RPMI7951 (cell line): Measurements from ENCODE around the gene TFEB. TPM values are rescaled to one million over a fixed set of nuclear protein-coding genes. Genes with fewer than 3 reads are reported as not detected.

Source experiments
- DNase-seq: peaks from one replicate; pipeline ENCODE4 v3.0.0-alpha.2; 2012; ENCODE audit warnings: low read depth
- total RNA-seq: library from RNA; depleted of rRNA; stranded (reverse); fragments of >200 nt; shearing (Covaris generic); gene quantifications from 2 replicates; pipeline ENCODE4 v1.2.3, GENCODE V29; 2014

The TFEB gene
- total RNA-seq, 1 experiment from 2014 or later: 11.8 TPM

DNA sequence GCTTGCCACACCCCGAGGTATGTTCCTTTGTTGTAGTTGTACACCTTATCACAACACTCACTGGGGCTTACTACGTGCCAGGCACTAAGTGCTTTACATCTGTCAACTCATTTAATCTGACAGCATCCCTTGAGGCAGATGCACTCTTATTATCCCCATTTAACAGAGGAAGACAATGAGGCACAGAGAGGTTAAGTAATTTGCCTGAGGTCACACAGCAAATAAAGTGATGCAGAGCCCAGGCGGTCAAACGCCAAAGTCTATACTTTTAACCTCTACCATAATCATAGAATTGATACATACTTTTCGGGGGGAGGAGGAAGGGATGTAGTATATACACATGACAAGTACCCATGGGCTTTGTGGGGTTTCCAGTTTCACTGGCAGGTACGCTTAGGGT lies 59.4 kb downstream of the TFEB start:
- DNase-seq: no peak

DNA sequence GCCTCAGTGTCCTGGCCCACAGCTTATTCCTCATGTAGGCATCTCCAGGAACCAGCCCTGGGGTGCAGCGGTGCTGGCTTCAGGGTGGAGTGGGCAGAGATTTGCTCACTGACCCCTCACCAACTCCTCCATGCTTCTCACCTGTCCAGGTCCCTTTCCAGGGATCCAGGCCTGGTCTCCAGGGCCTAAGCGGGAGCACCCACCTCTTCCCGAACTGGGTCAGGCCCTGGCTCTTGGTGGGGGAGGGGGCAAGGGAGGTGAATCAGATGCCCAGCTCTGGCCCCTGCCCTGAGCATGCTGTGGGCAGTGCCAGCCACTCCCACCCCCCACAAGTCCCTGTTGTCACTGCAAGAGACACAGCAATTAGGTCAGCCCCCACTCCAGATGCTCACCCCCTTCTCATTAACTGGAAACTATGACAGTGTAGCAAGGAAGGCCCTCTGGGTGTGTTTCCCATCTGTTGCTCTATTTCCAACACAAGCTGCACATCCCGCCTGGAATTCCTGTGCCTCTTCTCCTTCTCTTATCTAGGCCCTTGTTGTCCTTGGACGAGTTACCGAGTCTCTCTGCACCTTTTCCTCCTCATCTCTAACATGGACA lies 60.1 kb downstream of the TFEB start:
- no peak for DNase-seq

DNA sequence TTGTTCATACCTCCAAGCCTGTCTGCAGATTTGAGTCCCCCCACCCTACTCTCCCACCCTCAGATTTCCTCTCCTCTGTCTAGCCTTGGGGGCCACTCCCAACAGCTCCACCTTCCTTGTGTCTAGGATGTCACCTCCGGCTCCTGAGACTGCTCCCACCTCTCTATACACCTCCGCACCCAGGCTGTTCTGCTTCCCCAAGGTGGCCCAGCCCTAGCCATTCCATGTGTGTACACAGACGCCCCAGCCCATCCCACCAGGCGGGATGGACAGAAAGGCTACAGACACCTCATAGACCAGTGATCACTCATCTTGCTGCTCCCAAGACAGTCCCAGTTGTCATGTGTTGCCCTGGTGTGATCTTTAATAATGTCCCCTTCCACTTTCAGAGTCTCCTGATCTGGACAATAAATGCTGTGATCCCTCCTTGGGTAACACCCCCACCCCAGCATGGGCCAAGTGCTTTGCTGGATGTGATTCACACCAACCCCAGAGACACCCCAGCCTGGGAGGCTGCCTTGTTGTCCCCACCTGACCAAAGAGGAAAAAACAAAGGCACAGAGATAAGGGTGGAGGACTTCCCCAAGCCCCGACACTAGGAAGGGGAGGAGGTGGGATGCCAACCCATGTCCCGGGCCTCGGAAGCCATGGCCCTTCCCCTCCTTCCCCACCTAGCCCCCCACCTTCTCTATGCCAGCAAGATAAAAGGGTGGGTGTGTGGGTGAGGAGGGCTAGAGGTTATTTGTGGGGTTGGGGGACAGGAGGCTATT lies 61.0 kb downstream of the TFEB start:
- no peak for DNase-seq

DNA sequence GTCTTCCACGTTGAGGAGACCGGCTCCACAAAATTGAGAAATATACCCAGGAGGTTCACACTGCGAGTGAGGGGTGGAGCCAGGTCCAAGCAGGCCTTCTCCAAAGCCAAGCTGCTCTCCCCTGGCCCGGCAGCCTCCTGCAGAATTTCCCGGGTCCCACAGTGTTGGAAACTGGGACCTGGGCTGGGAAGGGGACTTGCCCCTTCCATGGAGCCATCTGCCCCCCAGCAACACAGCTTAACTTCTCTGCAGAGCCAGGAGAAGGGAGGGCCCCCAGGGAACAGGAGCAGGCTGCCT lies 61.8 kb downstream of the TFEB start:
- DNase-seq: no peak

- no peak for DNase-seq
Observed at GRCh38 chr6:41672816-41673703, 62.3 kb downstream of the TFEB start.

- DNase-seq: no peak
Observed at GRCh38 chr6:41672016-41672415, 63.4 kb downstream of the TFEB start.

DNA sequence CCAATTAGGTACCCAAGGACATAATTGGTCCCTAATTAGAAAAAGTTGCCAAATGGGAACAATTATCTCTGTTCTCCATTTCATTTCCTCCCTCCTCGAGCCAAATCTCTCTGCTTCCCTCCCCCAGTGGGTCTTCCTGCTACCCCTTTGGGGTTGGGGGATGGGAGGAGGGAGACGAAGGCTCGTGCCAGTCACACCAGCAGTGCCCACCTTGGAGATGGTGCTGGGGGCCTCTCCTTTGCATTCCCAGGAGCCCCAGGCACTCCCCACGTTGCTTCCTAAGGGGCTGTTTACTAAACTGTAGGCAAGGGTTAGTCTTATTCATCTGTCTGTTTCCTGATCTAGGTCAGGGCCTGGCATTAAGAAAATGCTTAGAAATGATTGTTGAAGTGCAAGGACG lies 64.0 kb downstream of the TFEB start:
- DNase-seq: no peak

DNA sequence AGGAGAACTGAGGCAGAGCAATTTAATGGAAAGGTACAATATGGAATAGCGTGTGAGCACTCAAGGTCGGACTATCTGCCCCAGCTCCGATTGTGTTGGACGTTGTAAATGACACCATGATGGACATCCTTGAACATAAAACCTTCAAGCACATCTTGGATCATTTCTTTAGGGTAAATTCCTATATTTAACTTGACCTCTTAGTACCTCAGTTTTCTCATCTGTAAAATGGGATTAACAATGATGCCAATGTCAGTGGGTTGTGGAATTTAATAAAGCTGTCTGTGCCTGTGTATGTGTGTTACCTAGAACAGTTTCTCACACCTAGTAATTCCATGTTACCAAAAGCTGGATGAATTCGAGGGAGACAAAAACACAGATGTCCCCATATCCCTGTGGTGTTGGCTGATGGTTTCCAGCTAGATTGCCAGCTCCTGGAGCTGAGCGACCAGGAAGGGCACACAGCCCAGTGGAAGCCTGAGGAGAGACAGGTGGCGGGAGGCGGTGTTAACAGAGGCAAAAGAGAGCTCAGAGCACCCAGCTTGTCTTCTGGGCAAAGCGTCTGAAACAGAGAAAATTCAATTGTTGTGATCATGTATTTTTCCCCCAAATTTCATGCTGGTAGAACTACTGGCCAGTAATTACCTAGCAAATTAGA lies 64.6 kb downstream of the TFEB start:
- DNase-seq: no peak

DNA sequence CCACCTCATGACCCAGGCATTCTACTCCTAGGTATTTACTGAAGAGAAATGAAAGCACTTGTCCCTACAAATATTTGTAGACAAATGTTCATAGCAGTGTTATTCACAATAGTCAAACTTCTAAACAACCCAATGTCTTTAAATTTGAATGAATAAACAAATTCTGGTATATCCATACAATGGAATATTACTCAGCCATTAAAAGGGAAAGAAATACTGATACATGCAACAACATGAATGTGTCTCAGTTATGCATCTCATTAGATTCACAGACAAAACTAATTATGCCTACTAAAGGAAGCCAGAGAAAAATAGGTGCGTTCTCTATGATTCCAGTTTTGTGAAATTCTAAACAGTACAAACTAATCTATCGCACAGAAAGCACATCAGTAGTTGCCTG lies 66.4 kb downstream of the TFEB start:
- DNase-seq: no peak

DNA sequence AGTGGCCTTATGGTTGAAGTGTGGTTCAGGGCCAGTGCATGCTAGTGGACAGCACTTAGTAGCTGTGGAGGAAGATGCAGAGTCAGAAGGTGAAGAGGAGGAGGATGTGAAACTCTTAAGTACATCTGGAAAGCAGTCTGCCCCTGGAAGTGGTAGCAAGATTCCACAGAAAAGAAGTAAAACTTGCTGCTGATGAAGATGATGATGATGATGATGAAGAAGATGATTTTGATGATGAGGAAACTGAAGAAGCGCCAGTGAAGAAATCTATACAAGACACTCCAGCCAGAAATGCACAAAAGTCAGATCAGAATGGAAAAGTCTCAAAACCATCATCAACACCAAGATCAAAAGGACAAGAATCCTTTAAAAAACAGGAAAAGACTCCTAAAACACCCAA lies 68.2 kb downstream of the TFEB start:
- no peak for DNase-seq

GRCh38 chr6:41664271-41664670 lies 71.1 kb downstream of the TFEB start:
- no peak for DNase-seq

- DNase-seq: no peak
Observed at GRCh38 chr6:41663568-41663967, 71.8 kb downstream of the TFEB start.

DNA sequence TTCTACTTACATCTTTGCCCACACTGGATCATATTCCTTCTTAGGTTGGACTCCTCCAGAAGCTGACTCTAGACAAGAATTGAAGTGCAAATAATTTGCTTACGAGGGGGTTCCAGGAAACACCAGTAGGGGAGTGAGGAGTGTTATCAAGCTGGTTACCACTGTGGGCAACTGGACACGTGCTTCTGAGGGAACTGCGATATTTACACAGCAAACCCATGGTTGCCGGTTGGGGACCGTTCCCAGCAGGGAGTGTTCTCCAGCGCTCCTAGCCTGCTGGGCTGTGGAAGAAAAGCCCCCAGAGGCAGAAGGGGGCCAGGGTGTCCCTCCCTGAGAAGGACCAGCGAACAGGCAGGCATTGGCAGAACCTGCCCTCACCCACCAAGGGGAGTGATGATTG lies 75.5 kb downstream of the TFEB start:
- no peak for DNase-seq

- DNase-seq: no peak
Observed at GRCh38 chr6:41658636-41659035, 76.8 kb downstream of the TFEB start.

DNA sequence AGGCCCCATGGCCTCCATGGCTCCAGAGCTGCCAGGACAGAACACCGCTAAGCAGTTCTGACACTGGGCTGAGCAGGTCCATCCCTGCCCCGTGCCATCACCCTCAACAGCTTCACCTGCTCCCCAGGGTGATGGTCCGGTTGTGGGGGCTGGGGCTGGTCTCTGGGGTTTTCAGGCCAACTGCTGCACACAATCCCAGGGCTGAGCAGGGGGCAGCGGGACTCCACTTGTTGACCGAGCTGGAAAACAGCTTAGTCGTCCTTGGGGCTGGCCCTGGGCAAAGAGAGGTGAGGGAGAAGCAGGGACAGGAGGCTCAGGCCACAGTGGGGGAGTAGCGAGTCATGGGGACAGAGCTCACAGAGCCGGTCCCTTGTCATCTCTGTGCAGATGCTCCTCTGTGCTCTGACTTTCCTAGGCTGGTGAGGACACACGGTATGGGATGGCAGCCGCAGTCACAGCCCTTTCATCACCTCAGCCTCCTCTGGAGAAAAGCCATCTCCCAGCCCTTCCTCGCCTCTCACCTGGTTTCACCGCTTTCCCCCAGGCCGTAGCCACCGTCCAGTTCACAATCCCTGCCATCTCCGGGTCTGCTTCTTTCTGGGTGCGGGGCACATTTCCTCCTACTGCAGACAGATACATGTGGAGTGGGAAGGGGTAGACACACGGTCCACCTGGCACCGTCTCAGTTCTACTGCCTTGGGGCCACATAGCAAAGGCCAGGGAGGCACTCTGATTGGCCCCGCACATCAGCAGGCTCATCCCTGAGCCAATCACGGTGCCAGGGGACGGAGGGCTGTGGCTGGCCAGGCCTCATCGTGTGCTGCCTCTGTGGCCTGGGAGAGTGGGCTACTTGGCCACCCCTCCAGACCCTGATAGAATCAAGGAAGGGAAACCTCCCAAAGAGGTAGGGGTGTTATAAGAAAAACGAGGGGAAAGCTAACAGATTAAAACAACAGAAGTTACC lies 78.0 kb downstream of the TFEB start:
- DNase-seq: no peak

DNA sequence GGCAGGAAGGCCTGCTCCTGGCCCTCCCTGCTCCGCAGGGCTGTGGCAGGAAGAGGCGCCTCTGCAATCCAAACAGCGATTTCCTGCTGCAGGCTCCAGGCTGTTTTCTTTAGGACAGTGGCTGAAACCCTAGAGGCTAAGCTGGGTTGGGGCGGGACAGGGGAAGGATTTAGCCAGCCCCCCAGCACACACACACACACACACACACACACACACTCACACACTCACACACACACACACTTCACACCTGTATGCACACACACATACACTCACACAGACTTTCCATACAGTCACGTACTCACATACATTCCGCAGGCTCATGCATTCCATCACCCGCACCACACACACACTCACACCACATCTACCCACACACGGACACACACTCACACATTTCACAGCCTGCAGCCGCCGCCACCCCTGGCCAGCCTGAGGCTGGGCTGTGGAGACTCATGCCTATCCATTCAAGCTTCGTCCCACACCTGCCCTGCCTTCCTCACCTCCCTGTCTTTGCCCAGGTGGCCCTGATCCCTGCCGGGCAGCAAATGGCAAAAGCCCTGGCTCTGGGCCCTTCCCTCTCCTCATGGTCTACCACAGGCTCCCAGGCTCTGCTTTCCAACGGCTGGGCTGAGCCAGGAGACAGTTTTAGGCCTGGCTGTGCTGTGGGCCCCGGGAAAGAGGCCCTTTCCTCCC lies 79.3 kb downstream of the TFEB start:
- DNase-seq: no peak

DNA sequence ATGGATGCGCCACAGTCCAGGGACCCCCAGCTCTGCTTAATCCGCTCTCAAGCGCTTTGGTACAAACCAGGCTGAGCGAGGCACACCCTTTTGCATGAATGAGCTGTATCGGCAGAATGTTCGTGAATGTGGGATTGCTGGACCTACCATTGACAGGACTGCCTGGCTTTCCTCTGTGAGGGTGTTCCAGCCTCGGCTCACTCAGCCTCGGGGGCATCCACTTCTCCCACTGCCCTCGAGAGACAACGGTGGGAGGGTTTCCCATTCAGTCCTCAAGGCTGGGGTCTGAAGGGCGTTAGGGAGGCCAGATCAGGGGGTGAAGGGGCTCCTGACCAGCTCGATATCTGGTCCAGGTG lies 79.8 kb downstream of the TFEB start:
- DNase-seq: no peak

GRCh38 chr6:41655176-41655575 lies 80.2 kb downstream of the TFEB start:
- no peak for DNase-seq

GRCh38 chr6:41654698-41655151 lies 80.7 kb downstream of the TFEB start:
- DNase-seq: no peak

DNA sequence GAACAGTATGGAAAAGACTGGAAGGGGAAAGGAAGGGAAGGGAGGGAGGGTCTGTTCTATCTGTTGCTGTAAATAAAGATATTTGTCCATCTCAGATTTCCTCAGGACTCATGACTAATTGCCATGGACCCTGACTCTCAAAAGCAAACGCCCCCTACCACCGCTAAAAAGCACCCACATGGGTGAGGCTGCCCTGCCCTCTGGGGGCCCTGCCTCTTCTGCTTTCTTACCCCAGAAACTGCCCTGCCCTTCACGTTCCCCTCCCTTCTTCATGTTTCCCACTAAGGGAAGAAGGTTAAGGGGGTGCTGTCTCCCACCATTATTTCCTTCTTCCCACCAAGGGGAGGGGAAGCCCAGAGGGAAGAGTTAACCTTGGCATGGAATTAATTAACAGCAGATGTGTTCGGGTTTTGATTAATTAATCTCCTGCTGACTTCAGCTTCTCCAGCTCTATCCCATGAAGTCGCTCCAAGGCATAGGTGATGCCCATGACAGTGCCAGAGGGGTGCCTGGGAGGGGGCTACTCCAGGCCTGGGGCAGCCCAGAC lies 81.2 kb downstream of the TFEB start:
- no peak for DNase-seq
